COR-L47 (cell line): Measurements from ENCODE around the gene TARDBP.
"Not testable (repeated sequence)": the region's sequence is repeated elsewhere in the genome, so short reads cannot be mapped to it uniquely, and the experiment has no call there.

Experiments
- DNase-seq: peaks from one replicate; lab custom pipeline; 2025; lab: John Stamatoyannopoulos, UW

The TARDBP gene

DNA sequence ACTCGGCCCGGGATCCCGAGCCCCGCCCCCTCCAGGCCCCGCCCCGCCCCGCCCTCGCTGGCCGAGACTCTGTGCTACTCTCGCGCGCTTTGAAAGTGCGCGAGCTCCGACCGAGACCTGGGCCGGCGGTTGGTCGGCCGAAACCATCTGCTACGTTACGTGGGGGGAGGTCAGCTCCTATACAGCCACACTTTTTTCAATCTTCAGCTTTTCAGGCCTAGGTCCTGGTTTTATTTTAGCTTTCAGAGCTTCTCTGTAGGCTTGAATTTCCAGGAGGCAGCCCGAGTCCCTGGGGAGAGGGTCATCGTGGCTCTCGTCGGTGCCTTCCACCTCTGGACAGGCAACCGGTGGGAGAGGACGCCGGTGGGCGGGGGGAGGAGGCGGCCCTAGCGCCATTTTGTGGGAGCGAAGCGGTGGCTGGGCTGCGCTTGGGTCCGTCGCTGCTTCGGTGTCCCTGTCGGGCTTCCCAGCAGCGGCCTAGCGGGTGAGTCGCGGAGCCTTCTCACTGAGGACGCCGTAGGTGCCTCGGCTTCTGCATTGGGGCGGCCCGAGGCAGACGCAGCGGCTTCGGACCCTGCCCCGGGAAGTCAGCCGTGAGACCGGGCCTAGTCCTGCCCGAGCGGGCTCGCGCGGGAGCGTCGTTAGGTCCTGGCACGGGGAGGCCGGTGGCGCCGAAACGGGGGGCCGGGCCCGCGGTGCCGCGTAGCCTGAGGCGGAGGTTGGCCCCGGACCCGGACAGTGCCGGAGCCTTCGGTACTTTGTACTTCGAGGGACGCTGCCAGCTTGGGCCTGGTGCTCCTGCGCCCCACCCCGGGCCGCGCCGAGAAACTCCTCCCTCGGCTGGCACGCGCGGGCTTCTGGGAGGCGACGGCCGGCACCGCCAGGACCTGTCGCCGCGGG is at the start of gene TARDBP:
Gene TARDBP (plus strand): TSS at position 395 of the 900 bp plus-strand sequence. CDS start 1,074 bp downstream, outside the sequence.
- peak; percentile 89 for DNase-seq

DNA sequence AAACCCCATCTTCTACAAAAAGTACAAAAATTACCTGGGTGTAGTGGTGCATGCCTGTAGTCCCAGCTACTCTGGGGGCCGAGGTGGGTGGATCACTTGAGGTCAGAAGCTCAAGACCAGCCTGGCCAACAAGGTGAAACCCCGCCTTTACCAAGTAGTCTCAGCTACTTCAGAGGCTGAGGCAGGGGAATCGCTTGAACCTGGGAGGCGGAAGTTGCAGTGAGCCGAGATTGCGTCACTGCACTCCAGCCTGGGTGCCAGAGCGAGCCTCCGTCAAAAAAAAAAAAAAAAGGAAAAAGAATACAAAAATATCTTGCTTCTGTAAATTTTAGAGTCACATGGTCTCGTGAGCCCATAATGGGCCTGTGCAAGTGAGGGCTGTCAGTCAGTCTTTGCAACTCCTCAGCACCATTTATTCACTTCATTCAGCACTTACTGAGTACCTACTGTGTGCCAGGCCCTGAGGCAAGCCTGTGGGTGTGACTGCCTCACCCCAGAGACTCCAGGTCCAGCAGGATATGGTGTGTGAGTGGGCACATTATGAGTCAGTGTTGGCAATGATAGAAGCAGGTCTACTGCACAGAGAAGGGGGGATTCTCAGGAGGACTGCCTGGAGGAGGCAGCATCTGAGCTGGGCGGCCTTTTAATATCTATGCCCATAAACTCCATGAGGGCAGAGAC is 46.8 kb upstream of the TARDBP start:
- DNase-seq: no peak

DNA sequence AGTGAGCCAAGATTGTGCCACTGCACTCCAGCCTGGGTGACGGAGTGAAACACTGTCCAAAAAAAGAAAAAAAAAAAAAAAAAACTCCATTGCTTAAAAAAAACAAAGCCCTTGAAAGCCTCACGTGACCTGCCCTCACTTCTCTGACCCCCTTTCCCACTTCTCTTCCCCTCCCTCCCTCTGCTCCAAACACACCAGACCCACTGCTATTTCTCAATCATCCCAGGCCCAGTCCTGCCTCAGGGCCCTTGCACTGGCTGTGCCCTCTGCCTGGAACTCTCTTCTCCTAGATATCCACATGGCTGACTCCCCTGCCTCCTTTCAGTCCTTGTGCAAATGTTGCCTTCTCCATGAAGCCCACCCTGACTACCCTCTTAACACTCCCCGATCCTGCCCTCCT is 45.4 kb upstream of the TARDBP start:
- DNase-seq: no peak

DNA sequence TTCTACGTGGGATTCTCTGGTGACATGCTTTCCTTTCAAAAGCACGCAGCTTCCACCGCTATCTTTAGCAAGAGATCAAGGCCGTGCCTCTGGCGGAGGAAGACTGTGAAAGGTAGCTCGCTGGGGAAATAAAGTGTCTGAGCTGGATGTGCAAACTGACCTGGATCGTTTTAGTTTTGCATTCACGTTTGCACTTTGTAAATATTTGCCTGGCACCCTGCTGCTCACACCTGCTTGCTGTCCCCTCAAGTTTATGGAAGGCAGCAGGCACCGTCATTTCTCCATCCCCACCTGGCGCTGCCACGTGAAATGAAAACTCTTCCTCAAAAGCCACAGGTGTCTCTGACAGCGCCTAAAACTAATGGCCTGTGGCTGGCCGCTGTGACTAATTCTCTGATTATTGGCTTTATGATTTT is 44.0 kb upstream of the TARDBP start:
- DNase-seq: peak; percentile 90

DNA sequence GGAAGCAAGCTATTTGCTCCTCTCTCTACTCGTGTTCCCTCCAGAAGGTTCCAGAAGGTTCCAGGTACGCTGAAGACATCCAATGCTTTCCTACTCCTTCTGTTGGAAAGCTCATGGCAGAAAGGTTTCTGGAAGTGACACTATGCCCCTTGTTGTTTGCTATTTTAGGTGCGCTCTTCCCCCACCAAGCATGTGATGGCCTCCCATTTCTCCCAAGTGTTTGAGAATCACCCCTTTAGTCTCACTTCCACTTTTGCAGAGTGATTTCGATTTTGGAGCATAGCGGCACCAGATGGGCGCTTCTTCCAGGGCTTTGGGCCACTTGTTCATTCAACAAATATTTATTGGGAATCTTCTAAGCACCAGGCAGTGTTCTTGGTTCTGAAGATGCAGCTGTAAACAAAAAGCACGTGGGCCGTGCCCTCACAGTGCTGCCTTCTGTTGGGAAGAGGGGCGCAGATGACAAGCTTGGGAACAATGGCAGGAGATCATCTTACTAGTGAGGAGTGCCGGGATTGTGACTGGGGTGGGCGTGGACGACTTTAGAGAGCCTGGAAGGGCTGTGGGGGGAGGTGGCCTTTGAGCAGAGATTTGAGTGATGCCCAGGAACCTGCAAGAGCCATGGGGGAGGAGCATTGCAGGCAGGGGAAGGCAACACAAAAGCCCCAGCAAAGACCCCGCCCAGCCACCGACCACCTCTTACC is 43.0 kb upstream of the TARDBP start:
- peak; percentile 24 for DNase-seq

DNA sequence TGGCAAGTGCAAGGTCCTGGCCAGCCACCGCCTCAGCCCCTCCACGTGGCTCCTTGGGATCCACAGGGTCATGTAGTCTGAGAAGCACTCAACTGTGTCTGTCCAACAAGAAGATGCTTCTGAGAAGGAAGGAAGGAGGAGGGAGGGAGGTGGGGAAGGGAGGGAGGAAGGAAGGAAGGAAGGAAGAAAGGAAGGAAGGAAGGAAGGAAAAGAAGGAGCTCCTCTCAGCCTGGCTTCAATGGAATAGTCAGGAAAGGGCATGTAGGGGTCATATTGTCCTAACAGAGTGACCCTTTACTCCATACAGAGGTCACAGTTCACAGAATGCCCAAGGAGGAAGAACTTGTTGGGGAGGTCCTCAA is 42.5 kb upstream of the TARDBP start:
- no peak for DNase-seq

DNA sequence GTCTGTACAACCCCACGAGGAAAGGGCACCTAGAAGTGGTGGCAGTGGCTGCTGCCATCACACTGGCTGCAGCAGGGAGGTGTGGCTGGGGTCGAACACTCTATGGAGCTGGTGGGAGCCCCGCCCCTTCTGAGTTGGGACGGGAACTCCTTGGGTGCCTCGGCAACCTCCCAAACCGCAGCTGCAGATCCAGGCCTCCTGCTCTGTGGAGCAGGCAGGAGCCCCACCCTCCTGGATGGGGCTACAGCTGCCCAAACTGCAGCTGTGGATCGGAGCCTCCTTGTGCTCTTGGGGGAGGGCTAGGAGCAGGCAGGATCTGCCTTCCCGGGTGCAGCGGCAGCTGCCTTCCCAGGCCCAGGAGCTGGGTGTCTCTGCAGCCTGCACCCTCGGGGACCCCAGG is 38.9 kb upstream of the TARDBP start:
- no peak for DNase-seq

DNA sequence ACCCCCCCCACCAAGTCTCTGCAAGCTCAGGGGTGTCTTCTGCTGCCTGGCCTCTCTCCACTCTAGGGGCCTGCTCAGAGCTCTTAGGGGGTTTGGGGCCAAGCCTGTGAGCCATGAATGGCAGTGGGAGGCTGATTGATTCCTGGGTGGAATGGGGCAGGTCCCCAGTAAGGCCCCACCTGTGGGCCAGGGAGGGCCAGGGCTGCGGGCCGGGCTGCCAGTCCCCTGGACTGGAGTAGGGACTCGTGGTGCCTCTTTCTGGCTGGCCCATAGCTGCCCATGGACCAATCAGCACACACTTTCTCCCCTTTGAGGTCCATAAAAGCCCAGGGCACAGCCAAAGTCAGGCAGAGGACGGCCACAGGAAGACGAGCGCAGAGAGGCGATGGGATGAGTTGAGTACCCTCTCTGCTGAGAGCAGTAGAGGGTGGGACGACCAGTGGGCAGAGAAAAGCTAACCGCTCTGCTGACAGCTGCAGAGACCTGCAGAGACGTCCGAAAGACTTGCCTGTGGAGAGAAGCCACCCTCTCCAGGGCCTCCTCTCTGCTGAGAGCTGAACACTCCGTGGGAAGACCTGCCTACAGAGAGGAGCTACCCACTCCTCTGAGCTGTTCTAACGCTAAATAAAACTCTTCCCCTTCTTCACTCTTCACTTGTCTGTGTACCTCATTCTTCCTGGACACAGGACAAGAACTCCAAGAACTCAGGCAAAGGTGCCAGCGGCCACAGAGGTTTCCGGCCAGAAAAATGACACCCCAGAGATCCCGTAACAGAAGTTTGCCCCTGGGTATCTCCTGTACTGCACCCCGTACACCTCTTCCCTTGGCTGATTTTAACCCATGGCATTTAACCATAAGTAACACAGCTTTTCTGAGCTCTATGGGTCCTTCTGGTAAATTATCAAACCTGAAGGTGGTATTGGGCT is 38.2 kb upstream of the TARDBP start:
- no peak for DNase-seq

DNA sequence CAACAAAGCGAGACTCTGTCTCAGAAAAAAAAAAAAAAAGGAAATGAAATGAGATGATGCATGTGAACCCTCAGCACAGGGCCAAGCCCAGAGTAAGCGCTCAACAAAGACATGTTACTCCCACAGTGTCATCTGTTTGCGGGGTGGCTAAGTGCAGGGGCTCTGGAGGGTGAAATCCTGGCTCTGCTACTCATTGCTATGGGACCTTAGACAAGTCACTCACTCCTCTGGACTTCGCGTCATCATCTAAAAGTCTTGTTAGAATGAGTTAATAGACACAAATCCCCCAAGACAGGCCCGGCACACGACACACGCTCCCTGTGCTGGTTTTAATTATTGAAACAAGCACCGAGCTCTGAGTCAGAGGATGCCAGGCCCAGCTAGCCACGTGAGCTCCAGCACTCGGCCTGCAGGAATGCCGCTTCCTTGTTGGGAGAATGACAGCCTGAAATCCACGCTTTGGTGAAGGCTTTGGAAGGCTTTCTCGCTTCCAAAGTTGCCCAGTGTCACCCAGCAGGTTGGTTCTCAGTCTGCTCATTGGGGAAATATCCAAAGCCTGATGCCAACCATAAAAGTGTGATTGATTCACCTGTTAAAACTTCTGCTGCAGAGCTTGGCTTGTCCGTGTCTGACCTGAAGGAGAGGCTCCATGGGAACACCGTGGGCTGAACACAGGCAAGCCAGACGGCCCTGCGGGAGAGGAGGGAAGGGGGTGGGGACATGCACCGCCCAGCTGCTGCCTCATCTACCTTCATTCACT is 36.7 kb upstream of the TARDBP start:
- DNase-seq: no peak

DNA sequence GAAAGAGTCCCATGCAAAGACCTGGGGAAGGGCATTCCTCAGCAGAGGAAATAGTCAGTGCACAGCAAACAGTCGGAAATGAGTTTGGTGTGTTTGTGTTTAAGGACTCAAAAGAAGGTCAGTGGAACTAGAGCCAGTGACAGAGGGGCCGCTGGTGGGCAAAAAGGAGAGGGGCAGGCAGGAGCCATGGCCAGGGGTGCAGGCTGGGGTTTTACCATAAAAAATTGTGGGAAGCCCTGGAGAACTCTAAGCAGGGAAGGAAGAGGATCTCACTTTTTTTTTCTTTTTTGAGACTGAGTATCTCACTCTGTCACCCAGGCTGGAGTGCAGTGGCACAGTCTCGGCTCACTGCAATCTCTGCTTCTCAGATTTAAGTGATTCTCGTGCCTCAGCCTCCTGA is 33.7 kb upstream of the TARDBP start:
- no peak for DNase-seq

DNA sequence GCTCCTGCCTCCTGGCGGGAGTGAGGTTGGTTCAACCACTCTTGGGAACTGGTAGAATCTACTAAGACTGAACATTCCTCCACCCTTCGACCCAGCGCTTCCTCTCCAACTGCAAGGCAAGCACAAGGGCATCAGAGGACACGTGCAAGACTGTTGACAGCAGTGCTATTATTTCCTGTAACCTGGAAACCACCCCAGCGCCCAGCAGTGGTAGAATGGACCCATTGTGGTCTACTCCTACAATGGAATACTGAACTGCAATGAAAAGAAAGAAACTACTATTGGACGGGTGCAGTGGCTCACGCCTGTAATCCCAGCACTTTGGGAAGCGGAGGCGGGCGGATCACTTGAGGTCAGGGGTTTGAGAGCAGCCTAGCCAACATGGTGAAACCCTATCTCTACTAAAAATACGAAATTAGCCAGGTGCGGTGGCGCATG is 33.0 kb upstream of the TARDBP start:
- DNase-seq: no peak

DNA sequence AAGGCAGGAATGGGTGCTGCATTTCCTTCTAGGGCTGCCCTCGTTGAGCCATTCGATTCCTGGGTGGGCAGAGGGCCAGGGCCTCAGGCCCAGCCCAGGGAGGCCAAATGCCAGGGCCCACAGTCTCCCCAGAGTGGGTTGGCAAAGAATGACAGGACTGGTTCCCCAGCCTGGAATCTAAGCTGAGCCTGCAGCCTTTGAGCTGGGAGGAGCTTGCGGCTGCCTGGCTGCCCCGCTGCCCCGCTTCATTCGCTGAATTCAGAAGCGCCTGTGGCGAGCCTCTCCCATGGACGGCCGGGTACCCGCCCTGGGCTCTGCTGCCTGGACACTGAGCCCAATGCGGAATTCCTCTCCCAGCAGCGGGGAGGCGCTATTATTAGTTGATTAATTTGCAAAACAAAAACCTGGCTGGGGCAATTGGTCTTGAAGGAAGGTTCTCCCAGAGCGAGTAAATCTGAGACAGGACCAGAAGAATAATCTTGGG is 32.3 kb upstream of the TARDBP start:
- no peak for DNase-seq

DNA sequence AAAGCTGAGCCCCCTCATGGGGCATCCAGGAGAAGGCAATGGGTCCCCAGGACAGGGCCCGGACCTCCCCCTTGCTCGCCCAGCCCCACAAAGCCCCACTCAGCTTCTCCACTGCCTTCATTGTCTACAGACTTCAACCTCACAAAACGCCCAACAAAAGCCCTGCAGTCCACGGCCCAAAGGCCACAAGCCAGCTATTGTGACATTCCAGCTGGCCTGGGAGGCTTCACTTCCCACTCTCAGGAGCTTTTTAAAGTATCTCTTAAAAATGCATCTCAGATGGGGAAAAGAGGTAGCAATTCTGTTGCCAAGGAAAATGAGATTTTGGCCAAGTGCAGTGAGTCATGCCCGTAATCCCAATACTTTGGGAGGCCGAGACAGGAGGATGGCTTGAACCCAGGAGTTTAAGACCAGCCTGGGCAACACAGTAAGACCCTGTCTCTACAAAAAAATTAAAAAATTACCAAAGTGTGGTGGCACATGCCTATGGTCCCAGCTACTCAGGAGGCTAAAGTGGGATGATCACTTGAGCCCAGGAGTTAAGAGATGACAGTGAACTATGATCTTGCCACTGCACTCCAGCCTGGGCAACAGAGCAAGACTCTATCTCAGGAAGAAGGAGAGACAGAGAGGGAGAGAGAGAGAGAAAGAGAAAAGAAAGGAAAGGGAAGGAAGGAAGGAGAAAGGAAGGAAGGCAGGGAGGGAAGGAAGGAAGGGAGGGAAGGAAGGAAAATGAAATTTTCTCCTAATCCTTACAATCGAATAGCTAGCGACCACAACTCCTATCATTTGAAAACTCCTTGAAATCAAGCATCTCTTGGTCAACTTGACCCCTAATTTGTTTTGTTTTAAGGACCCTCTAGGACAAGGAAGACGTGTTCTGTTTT is 31.4 kb upstream of the TARDBP start:
- DNase-seq: no peak

DNA sequence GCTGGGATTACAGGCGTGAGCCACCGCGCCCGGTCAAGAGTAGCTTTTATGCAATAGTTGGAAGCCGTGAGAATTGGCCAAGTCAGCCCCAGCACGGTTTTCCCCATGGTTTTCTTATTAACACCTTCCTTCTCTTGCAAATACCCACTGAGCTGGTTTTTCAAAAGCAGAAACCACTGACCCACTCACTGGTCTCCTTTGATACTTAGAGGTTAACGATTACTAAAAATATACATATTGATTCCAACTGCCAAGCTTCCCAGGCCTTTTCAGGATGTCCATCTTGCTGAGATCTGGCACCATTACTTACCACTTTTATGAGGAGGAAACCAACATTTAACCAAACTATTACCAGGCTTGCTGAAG is 25.9 kb upstream of the TARDBP start:
- no peak for DNase-seq

DNA sequence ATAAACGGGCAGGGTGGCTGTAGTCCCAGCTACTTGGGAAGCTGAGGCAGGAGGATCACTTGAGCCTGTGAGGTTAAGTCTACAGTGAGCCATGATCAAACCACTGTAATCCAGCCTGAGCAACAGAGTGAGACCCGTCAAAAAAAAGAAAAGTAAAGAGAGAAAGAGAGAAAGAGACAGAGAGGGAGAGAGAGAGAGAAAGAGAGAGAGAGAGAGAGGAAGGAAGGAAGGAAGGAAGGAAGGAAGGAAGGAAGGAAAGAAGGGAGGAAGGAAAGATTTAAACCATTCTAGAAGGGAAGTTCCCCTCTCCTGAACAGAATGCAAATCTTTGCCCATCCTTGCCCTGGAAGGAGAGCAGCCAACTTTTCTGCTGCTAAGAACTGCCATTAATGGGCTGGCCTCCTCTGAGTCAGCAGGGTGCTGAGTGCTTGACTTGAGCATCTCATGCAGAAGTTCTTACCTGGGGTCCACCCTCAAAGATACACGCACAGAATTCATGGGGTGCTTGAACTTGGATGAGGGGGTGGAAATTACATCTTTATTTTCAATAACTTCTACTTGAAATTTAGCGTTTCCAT is 24.5 kb upstream of the TARDBP start:
- no peak for DNase-seq

DNA sequence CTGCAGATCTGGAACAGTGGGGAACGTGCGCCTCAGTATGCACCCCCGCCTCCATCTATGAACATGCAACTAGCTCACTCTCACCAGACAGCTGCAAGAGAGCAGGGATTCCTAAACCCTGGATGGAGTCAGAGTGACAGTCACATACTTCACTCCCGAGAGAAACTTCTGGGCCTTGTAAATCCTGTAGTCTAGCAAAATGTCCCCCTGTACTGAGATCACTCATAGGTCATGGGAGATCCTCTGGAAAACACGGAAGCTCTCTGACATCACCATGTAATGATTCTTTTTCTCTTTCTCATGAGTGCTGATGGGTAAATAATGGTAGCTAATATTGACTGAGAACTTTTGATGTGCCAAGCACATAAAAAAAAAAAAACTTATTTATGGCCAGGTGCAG is 23.4 kb upstream of the TARDBP start:
- DNase-seq: no peak

DNA sequence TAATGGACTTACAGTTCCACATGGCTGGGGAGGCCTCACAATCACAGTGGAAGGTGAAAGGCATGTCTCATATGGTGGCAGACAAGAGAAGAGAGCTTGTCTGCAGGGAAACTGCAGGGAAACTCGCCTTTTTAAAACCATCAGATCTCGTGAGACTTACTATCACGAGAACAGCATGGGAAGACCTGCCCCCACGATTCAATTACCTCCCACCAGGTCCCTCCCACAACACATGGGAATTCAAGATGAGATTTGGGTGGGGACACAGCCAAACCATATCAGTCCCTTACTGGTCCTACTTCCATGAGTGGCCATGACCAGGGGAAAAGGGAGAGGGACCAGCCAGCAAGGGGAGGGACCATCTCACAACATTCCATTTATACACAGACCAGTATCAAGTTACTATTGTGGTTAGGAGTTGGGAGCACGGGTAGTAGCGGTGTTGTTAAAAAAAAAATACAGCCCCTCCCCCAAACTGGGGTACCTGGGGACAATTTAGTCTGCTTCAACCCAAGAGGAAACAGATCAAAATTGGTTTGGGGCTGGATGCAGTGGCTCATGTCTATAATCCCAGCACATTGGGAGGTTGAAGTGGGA is 22.4 kb upstream of the TARDBP start:
- DNase-seq: not testable (repeated sequence)

DNA sequence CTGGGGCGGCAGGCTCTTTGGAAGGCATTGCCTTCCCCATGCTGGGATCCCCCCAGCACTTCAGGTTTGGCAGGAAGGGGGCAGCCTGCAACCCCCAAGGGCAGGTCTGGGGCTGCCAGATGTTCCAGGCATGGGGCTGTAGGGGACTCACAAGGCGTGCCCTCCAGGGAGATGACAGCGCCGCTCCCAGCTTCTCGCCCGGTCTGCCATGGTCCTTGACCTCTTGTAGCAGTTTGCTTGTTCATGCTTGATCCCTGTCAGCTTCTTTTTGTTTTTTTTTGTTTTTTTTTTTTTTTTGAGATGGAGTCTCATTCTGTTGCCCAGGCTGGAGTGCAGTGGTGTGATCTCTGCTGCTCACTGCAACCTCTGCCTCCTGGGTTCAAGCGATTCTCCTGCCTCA is 21.6 kb upstream of the TARDBP start:
- DNase-seq: no peak

DNA sequence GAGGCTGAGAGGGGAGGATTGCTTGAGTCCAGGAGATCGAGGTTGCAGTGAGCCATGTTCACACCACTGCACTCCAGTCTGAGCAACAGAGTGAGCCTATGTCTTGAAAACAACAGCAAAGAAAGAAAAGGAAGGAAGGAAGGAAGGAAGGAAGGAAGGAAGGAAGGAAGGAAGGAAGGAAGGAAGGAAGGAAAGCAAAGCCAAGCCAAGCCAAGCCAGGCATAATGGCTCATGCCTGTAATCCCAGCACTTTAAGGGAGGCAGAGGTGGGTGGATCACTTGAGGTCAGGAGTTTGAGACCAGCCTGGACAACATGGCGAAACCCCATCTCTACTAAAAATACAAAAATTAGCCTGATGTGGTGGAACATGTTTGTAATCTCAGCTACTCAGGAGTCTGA is 20.4 kb upstream of the TARDBP start:
- not testable (repeated sequence) for DNase-seq
